C4-2B (cell line): ENCODE results near the gene INPP4B.

Experiments used
- CTCF ChIP-seq: fragments of 450-650 bp; conservative IDR thresholded peaks from 2 replicates; pipeline ENCODE4 v1.5.1; 2017; ENCODE audit warnings: mild to moderate bottlenecking
- ZFX ChIP-seq: fragments of 450-650 bp; IDR thresholded peaks from 2 replicates; pipeline ENCODE4 v1.6.1; 2017

- TF ChIP-seq CTCF = no peak
- no peak for TF ChIP-seq ZFX
Measured at GRCh38 chr4:142292231-142292630, 553.9 kb downstream of the INPP4B start.
